SW480 (cell line): ENCODE measurements around the gene NCF4.

Experiments used
- DNase-seq: peaks from one replicate; pipeline ENCODE4 v3.0.0-alpha.2; 2016; ENCODE audit warnings: low spot score

Gene NCF4

DNA sequence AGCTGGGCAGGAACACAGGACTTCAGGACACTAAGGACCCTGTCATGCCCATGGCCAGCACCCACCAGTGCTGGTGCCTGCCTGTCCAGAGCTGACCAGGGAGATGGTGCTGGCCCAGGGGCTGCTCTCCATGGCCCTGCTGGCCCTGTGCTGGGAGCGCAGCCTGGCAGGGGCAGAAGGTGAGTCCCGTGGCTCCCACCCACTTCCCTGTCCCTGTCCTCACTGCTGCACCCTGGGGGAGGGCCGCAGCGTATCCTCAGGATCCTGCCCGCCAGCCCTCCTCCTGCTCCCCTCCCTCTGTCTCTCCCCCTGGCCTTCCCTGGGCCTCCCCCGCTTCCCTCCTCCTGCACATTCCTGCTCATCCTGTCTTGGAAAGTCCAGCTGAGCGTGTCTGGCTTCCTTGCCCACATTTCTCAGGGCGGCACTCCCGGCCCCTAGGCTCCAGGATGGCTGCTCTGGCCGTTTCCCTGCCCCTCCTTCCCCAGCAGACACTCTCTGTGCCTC is 61.4 kb downstream of the NCF4 start:
- no peak for DNase-seq

DNA sequence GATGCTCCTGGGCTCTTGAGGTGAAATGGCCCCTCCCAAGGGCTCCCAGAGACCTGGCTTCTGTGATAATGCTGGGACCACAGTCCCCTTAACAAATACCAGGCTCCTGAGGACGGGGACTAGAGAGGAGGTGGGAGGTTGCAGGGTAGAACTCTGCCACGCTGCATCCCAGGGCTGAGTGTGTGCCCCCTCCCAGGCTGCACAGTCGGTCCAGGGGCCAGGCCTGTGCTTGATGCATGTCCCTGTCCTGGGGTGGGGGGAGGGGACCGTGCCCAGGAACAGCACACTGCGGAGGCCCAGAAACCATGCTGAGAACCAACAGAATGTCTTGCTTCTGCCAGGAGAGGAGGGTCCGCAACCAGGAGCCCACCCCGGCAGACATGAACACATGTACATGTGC is 61.9 kb downstream of the NCF4 start:
- DNase-seq, result no peak

DNA sequence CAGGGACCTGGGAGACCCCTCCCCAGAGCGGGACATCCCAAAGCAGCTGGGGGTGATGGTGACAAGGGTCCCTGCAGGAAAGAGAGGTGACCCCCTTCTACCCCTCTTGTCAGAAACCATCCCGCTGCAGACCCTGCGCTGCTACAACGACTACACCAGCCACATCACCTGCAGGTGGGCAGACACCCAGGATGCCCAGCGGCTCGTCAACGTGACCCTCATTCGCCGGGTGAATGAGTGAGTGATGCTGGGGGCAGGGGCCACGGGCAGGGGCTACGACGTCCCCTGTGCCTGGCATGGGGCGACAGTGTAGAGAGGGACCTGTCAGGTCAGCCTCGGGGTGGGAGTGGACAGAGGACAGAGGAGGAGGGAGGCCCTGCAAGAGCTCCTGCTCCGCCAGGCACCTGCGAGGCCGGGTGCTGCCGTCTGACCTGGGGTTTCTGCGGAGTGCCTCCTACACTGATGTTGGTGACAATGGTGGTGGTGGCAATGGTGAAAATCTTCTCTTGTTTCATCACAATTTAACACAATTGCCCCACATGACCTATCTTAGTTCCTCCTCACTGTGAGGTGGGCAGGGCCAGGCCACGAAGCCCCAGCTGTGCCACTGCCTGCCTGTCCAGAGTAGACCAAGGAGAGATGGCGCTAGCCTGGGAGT is 62.5 kb downstream of the NCF4 start:
- no peak for DNase-seq

DNA sequence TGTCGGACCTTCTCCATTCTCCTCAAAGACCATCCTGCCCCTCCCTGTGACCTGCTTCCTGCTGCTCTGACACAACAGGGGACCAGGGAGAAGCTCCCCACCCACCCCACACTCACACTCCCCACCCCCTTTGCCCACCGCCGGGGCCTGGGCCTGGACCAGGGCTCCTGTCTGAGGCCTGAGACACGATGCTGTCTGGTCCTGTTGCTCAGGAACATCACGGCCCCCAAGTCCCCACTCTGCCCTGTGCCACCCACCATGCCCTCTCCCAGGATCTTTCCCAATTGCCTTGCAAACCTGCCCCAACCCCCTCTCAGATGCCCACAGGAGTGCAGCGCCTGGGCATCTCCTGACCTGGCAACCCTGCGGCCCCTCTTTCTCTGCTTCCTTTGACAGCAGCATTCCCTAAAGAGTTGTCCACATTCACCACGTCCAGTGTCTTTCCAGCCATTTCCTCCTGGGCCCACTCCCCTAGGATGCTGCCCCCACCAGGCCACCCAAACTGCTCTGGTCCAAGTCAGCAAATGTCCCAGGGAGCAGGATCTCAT is 63.4 kb downstream of the NCF4 start:
- DNase-seq, result no peak

DNA sequence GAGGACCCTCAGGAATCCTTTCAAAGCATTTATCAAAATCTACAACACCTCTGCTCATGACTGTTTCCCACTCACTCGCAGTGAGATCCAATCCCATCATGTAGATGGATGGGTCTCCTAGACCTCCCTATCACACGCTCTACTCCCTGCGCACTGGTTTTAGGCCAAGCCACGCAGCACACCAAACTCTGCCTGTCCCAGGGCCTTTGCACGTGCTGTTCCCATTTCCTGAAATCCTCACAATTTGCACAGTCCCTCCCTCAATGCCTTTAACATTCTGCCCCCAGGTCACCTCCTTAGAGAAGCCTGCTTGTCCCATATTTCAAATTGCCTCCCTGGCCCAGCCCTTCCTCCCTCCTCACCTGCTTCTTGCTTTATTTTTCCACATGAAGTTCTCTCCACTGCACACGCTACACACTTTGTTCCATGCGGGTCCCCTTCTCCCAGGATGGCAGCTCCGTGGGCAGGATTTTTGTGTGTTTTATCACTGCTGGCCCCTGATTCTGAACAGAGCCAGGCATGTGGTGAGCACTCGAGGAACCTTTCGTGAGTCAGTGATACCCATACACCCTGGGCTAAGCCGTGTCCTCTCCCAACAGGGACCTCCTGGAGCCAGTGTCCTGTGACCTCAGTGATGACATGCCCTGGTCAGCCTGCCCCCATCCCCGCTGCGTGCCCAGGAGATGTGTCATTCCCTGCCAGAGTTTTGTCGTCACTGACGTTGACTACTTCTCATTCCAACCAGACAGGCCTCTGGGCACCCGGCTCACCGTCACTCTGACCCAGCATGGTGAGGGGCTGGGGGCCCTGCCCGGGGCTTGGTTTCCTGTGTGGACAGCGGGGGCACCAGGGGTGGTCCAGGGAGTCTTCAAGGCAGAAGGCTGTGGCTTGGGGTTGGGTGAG is 64.8 kb downstream of the NCF4 start:
- no peak for DNase-seq

DNA sequence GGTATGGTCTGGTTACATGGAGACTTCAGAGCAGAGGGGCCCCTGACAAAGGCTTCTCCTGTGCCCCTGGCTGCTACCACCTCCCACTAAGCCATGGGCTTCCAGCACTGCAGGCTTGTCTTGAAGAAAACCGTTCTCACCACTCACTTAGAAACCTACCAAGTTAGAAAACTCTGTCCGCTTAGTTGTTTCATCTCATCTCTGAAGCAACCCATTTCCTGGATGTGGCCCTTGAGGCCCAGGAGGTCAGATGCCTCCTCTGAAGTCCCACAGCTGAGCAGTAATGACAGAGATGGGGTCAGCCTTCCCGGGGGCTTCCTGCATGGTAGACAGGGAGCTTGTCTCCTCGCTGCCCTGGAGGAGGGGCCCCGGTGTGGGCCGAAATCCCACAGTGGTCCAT is 65.5 kb downstream of the NCF4 start:
- DNase-seq, result no peak

DNA sequence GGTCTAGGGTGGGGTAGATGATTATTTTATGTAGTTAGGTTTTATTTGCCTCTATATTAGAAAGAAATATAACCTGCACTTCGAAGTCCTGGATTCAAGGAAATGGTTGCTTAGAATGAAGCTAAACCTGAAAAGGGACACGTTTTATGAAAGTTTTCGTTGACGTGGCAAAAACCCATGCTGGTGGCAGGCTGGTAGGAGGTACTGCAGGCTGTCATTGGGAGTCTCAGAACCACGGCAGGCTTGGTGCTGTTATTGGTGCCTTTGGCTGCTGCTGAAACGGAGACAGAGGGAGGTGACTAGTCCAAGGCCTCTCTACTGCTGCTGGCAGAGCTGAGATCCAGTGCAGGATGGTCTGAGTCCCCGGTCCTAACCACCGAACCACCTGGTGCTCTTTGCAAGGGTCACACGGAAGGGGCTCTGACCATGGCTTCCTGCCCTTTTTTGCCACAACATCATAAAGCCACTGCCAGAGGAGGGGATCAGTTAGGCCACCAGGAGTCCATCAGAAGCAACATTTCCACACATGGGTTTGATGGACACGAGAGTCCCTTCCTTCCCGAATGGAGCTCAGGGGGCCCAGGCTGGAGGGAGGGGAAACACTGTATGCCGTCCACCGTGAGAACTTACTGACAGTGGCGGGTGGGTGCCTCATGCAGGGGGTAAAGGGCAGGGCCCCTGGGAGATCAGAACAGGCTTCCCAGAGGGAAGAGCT is 66.1 kb downstream of the NCF4 start:
- DNase-seq, result no peak
